HL-60 (cell line): ENCODE measurements around the gene IFRD1.

Experiments used
- GABPA ChIP-seq: IDR thresholded peaks from 2 replicates; pipeline ENCODE4 v1.6.1; 2012; ENCODE audit warnings: low read depth
- POLR2AphosphoS5 ChIP-seq: IDR thresholded peaks from 2 replicates; pipeline ENCODE4 v1.6.1; 2012; ENCODE audit warnings: low read depth
- SPI1 ChIP-seq: IDR thresholded peaks from 2 replicates; pipeline ENCODE4 v1.6.1; 2012; ENCODE audit warnings: low read depth, mild to moderate bottlenecking, borderline replicate concordance
- TF ChIP-seq, protein P1 (sequence below): IDR thresholded peaks from one replicate; pipeline ENCODE4 v1.5.1; 2011; ENCODE audit warnings: low read length, control low read depth, inconsistent platforms; ENCODE audit not compliant: insufficient read depth
- TF ChIP-seq, protein P2 (sequence below): IDR thresholded peaks from 2 replicates; pipeline ENCODE4 v1.6.1; 2012; ENCODE audit warnings: low read depth; ENCODE audit not compliant: insufficient replicate concordance

DNA sequence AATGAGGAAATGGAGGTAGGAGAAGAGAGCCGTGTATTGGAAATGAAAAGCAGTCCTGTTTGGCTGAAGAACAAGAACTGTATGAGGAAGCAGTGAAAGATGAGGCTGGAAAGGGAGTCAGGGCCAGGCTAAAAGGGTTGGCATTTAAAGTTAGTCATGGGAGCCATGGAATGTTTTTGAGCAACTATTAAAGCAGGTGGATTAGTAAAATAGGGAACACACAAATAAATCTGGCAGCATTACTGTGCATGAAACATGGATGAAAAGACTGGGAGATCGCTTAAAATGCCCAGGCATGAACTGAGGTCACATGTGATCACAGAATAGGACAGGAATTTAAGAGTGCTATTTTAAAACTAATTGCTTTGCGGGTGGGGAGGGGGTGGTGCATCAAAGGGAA is 1.4 kb upstream of the IFRD1 start:
- TF ChIP-seq, protein P1, sequence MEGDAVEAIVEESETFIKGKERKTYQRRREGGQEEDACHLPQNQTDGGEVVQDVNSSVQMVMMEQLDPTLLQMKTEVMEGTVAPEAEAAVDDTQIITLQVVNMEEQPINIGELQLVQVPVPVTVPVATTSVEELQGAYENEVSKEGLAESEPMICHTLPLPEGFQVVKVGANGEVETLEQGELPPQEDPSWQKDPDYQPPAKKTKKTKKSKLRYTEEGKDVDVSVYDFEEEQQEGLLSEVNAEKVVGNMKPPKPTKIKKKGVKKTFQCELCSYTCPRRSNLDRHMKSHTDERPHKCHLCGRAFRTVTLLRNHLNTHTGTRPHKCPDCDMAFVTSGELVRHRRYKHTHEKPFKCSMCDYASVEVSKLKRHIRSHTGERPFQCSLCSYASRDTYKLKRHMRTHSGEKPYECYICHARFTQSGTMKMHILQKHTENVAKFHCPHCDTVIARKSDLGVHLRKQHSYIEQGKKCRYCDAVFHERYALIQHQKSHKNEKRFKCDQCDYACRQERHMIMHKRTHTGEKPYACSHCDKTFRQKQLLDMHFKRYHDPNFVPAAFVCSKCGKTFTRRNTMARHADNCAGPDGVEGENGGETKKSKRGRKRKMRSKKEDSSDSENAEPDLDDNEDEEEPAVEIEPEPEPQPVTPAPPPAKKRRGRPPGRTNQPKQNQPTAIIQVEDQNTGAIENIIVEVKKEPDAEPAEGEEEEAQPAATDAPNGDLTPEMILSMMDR: no peak
- no peak for TF ChIP-seq POLR2AphosphoS5
- no peak for TF ChIP-seq GABPA
- no peak for TF ChIP-seq SPI1
- TF ChIP-seq, protein P2, sequence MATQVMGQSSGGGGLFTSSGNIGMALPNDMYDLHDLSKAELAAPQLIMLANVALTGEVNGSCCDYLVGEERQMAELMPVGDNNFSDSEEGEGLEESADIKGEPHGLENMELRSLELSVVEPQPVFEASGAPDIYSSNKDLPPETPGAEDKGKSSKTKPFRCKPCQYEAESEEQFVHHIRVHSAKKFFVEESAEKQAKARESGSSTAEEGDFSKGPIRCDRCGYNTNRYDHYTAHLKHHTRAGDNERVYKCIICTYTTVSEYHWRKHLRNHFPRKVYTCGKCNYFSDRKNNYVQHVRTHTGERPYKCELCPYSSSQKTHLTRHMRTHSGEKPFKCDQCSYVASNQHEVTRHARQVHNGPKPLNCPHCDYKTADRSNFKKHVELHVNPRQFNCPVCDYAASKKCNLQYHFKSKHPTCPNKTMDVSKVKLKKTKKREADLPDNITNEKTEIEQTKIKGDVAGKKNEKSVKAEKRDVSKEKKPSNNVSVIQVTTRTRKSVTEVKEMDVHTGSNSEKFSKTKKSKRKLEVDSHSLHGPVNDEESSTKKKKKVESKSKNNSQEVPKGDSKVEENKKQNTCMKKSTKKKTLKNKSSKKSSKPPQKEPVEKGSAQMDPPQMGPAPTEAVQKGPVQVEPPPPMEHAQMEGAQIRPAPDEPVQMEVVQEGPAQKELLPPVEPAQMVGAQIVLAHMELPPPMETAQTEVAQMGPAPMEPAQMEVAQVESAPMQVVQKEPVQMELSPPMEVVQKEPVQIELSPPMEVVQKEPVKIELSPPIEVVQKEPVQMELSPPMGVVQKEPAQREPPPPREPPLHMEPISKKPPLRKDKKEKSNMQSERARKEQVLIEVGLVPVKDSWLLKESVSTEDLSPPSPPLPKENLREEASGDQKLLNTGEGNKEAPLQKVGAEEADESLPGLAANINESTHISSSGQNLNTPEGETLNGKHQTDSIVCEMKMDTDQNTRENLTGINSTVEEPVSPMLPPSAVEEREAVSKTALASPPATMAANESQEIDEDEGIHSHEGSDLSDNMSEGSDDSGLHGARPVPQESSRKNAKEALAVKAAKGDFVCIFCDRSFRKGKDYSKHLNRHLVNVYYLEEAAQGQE: no peak
